Measurements from ENCODE around the gene CEMIP.

GRCh38 chr15:80991421-80991820 lies 212.3 kb downstream of the CEMIP start:
- no peak for TF ChIP-seq CTCF (IDR thresholded peaks at IDR 0.05)
- TF ChIP-seq POLR2A (IDR thresholded peaks at IDR 0.05) = no peak

Measured in transverse colon (tissue), 3 donors.